ENCODE measurements around the gene CLTCL1. TPM values are rescaled to one million over a fixed set of nuclear protein-coding genes. Genes with fewer than 3 reads are reported as not detected.

Gene CLTCL1
- total RNA-seq, 1 experiment from 2014 or later = 7.1 TPM

GRCh38 chr22:19201130-19201868, 90.2 kb downstream of the CLTCL1 start:
- no peaks in the 10 kb centered on the region for H3K36me3 ChIP-seq (ENCODE audit: control insufficient read depth in 1 of 2, insufficient read depth in 2 of 2, low read length in 2 of 2)
- POLR2A ChIA-PET = no interaction called here
- no peaks in the 10 kb centered on the region for H4K20me1 ChIP-seq (ENCODE audit: insufficient read depth)
- no peak overlapping the region for H2AFZ ChIP-seq (ENCODE audit: low read depth, low read length, poor library complexity, severe bottlenecking)
- no peak for ATAC-seq
- TF ChIP-seq SIN3A (IDR thresholded peaks at IDR 0.05; ENCODE audit: low read depth) = no peak
- no peak for TF ChIP-seq JUND (IDR thresholded peaks at IDR 0.05)
- no peak for TF ChIP-seq REST (IDR thresholded peaks at IDR 0.05; ENCODE audit: low read depth)
- no peak for TF ChIP-seq FOSL1 (IDR thresholded peaks at IDR 0.05; ENCODE audit: low read depth)
- TF ChIP-seq YY1 (IDR thresholded peaks at IDR 0.05; ENCODE audit: extremely low read depth, insufficient replicate concordance, low read depth, low read length) = no peak
- TF ChIP-seq CBX3 (IDR thresholded peaks at IDR 0.05; ENCODE audit: low read depth) = no peak
- TF ChIP-seq EZH2 (IDR thresholded peaks at IDR 0.05) = no peak
- CTCF ChIA-PET = no interaction called here
- H3K9me2 ChIP-seq (ENCODE audit: insufficient read depth) = no peaks in the 10 kb centered on the region
- H3K79me2 ChIP-seq (ENCODE audit: insufficient read depth, low read length) = no peaks in the 10 kb centered on the region
- H3K9me3 ChIP-seq (ENCODE audit: control insufficient read depth in 1 of 2, insufficient read depth in 1 of 2, low read depth in 1 of 2, low read length in 2 of 2) = no peaks in the 10 kb centered on the region
- no peaks in the 10 kb centered on the region for H3K4me1 ChIP-seq (ENCODE audit: control insufficient read depth in 1 of 2, insufficient read depth in 2 of 2, low read length in 2 of 2)
- BruUV-seq (replicated peaks) = no TSS peak
- H3K4me3 ChIP-seq (replicated peaks in 1 of 2; ENCODE audit: low read depth in 1 of 2, low read length in 2 of 2) = no peak overlapping the region
- RAD21 ChIA-PET (ENCODE audit: low non-redundant PET in 1 of 2, low total read pairs in 2 of 2, uncharacterized antibody in 2 of 2, unreplicated experiment in 2 of 2) = no interaction called here
- no peak overlapping the region for H3K27ac ChIP-seq (ENCODE audit: low read depth, low read length)
- H3K27me3 ChIP-seq (ENCODE audit: insufficient read depth, low read length) = no peaks in the 10 kb centered on the region
- no peak overlapping the region for H3K4me2 ChIP-seq (ENCODE audit: low read length)
- DNase-seq (ENCODE audit: low read depth, low spot score) = no peak
- H3K9ac ChIP-seq (ENCODE audit: low read length) = no peak overlapping the region
- intact Hi-C loops (cut with micrococcal nuclease) = no loop called here
